Endodermal cell (in vitro differentiated cells): Measurements from ENCODE around the gene MROH7. TPM values are rescaled to one million over a fixed set of nuclear protein-coding genes. Genes with fewer than 3 reads are reported as not detected.

Experiments used
- DNase-seq: peaks from one replicate; pipeline ENCODE4 v3.0.0-alpha.2; 2017
- H3K27ac ChIP-seq: 2 replicates; pipeline ENCODE4 v1.5.1; 2013; ENCODE audit warnings: mild to moderate bottlenecking, low read depth, low read length, moderate library complexity
- H3K27me3 ChIP-seq: 2 replicates; pipeline ENCODE4 v1.6.1; 2013; ENCODE audit warnings: mild to moderate bottlenecking, low read length, moderate library complexity; ENCODE audit not compliant: insufficient read depth, control insufficient read depth, poor library complexity, severe bottlenecking
- H3K36me3 ChIP-seq: 2 replicates; pipeline ENCODE4 v1.7.0; 2013; ENCODE audit warnings: mild to moderate bottlenecking, low read length, moderate library complexity; ENCODE audit not compliant: control insufficient read depth, insufficient read depth
- H3K4me1 ChIP-seq: one replicate; pipeline ENCODE4 v1.7.0; 2013; ENCODE audit warnings: low read length; ENCODE audit not compliant: control insufficient read depth, insufficient read depth
- H3K4me3 ChIP-seq: 2 replicates; pipeline ENCODE4 v1.5.1; 2013; ENCODE audit warnings: mild to moderate bottlenecking, low read length, moderate library complexity
- H3K9ac ChIP-seq: 2 replicates; pipeline ENCODE4 v1.6.1; 2013; ENCODE audit warnings: mild to moderate bottlenecking, low read length, moderate library complexity; ENCODE audit not compliant: poor library complexity, severe bottlenecking; ENCODE audit errors: extremely low read depth
- H3K9me3 ChIP-seq: 2 replicates; pipeline ENCODE4 v1.6.1; 2013; ENCODE audit warnings: mild to moderate bottlenecking, low read length, moderate library complexity; ENCODE audit not compliant: control insufficient read depth
- H3K27ac Mint-ChIP-seq: 2 replicates; pipeline ENCODE4 v1.8.0; 2020; ENCODE audit warnings: mixed read lengths
- H3K27me3 Mint-ChIP-seq: 2 replicates; pipeline ENCODE4 v1.8.0; 2021; ENCODE audit warnings: mild to moderate bottlenecking, mixed read lengths; ENCODE audit not compliant: insufficient read depth
- H3K36me3 Mint-ChIP-seq: 2 replicates; pipeline ENCODE4 v1.8.0; 2020; ENCODE audit warnings: low read depth, mixed read lengths
- H3K4me1 Mint-ChIP-seq: 2 replicates; pipeline ENCODE4 v1.8.0; 2020; ENCODE audit warnings: mixed read lengths
- H3K4me3 Mint-ChIP-seq: 2 replicates; pipeline ENCODE4 v1.8.0; 2020; ENCODE audit warnings: mild to moderate bottlenecking, moderate library complexity, mixed read lengths
- H3K9me3 Mint-ChIP-seq: 2 replicates; pipeline ENCODE4 v1.8.0; 2020; ENCODE audit warnings: mild to moderate bottlenecking, mixed read lengths
- CTCF ChIP-seq: fragments of 200-600 bp; sonication (generic); conservative IDR thresholded peaks from 2 replicates; pipeline ENCODE4 v1.5.0; 2021; ENCODE audit warnings: antibody characterized with exemption, mild to moderate bottlenecking
- WGBS, 2 experiments: methylation state at CpG; one replicate each; pipeline versions ENCODE4 v1.1.5 to v1.1.7; 2013; ENCODE audit warnings: missing lambda C conversion rate in 2 of 2, mixed read lengths in 1 of 2; ENCODE audit not compliant: insufficient coverage in 1 of 2, insufficient read length in 1 of 2; 5-methylcytosine and 5-hydroxymethylcytosine counted together
- total RNA-seq, 2 donors: library from RNA; stranded (reverse); fragmentation: NEBNext Ultra II Directional in 1 of 2; extraction: Animal tissue kit (Norgen Biotek cat#: 25700) in 1 of 2; gene quantifications; 2 replicates in 1 of 2; 3 replicates in 1 of 2; pipeline ENCODE4 v1.2.1, GENCODE V29; 2021

Gene MROH7
- total RNA-seq, 2 donors from 2014 or later = 0.46 to 1.4 TPM

GRCh38 chr1:54685335-54685905 lies 43.8 kb downstream of the MROH7 start:
- no peaks in the 10 kb centered on the region for H3K36me3 Mint-ChIP-seq
- Histone ChIP-seq H3K36me3 (no peaks in the 10 kb centered on the region), H3K9me3 (no peaks in the 10 kb centered on the region), H3K27me3 (no peaks in the 10 kb centered on the region), H3K27ac (no peak overlapping the region), H3K9ac (no peak overlapping the region), H3K4me3 (no peak overlapping the region), H3K4me1 (no peaks in the 10 kb centered on the region)
- DNase-seq = no peak
- H3K9me3 Mint-ChIP-seq = no peaks in the 10 kb centered on the region
- WGBS, 2 experiments = 92 to 93% methylated on average over 2 to 4 of the region's 4 CpGs
- H3K27me3 Mint-ChIP-seq = peaks cover 5% of the 10 kb centered on the region
- TF ChIP-seq CTCF = no peak
- no peak overlapping the region for H3K27ac Mint-ChIP-seq
- no peak overlapping the region for H3K4me3 Mint-ChIP-seq
- H3K4me1 Mint-ChIP-seq = no peaks in the 10 kb centered on the region

GRCh38 chr1:54686155-54686554 lies 44.6 kb downstream of the MROH7 start:
- H3K4me3 Mint-ChIP-seq = no peak overlapping the region
- H3K27me3 Mint-ChIP-seq = peaks cover 5% of the 10 kb centered on the region
- Histone ChIP-seq H3K27ac (no peak overlapping the region), H3K36me3 (no peaks in the 10 kb centered on the region), H3K27me3 (peaks cover 4% of the 10 kb centered on the region), H3K9ac (no peak overlapping the region), H3K4me3 (no peak overlapping the region), H3K9me3 (no peaks in the 10 kb centered on the region), H3K4me1 (no peaks in the 10 kb centered on the region)
- H3K4me1 Mint-ChIP-seq = no peaks in the 10 kb centered on the region
- peak; percentile 22 for TF ChIP-seq CTCF
- H3K9me3 Mint-ChIP-seq = no peaks in the 10 kb centered on the region
- no peaks in the 10 kb centered on the region for H3K36me3 Mint-ChIP-seq
- DNase-seq = no peak
- no peak overlapping the region for H3K27ac Mint-ChIP-seq
- 88 to 93% methylated on average over 8 to 11 of the region's 11 CpGs for WGBS, 2 experiments

- no peak for TF ChIP-seq CTCF
- no peak overlapping the region for H3K27ac ChIP-seq
- no peaks in the 10 kb centered on the region for H3K4me1 Mint-ChIP-seq
- H3K9me3 Mint-ChIP-seq = no peaks in the 10 kb centered on the region
- peaks cover 5% of the 10 kb centered on the region for H3K27me3 ChIP-seq
- WGBS, 2 experiments = 84% methylated on average over 8 of the region's 8 CpGs
- H3K4me1 ChIP-seq = no peaks in the 10 kb centered on the region
- H3K36me3 Mint-ChIP-seq = no peaks in the 10 kb centered on the region
- peaks cover 20% of the 10 kb centered on the region for H3K27me3 Mint-ChIP-seq
- no peaks in the 10 kb centered on the region for H3K9me3 ChIP-seq
- H3K36me3 ChIP-seq = no peaks in the 10 kb centered on the region
- no peak for DNase-seq
- no peak overlapping the region for H3K27ac Mint-ChIP-seq
- H3K4me3 ChIP-seq = no peak overlapping the region
- H3K4me3 Mint-ChIP-seq = no peak overlapping the region
- no peak overlapping the region for H3K9ac ChIP-seq
Measured at GRCh38 chr1:54694771-54695170, 53.2 kb downstream of the MROH7 start.
